HG02938 (cell line): Measurements from ENCODE around the gene SERPING1.

Experiments
- ATAC-seq: cut with Tn5 transposase; IDR thresholded peaks from one replicate; pipeline ENCODE4 v1.9.1; 2021; ENCODE audit warnings: mild to moderate bottlenecking, moderate library complexity; ENCODE audit not compliant: unreplicated experiment

Gene SERPING1

DNA sequence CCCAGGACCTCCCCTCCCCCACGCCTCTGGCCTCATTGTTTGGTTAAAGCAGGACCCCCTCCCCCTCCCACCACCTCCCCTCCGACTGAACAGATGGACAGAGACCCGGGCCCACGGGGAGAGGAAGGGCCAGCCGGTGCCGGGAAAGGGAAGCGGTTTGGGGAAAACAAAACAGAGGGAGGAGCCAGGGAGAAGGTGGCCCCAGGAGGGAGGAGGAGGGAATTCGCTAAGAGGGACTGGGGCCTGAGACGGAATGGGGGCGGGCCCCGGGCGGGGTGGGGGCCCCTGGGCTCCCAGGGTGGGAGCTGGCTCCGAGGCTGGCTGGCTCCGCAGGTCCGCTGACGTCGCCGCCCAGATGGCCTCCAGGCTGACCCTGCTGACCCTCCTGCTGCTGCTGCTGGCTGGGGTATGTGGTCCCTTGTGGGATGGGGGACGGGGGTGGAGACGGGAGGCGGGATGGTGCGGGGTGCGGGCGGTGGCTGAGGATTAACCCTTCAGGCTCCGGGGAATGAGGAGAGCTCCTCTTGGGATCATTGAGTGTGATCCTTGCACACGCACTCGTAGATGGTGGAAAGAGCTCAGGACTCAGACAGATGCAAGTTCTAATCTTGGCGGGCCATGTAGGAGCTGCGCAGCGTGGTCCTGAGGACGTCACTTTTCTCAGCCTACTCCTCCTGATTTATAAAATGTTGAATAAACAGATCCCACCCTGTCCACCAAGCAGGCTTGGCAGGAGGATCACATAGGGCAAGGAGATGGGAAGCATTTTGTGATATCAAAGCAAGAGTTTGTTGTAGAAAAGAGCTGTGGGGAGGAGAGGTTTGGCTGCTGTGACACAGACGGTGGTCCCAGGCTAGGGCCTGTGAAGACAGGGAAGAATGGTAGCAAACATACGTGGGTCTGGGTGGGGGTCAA, 688 bp downstream of the SERPING1 start:
- ATAC-seq: no peak

GRCh38 chr11:57598831-57599155, 1.3 kb downstream of the SERPING1 start:
- ATAC-seq: no peak

DNA sequence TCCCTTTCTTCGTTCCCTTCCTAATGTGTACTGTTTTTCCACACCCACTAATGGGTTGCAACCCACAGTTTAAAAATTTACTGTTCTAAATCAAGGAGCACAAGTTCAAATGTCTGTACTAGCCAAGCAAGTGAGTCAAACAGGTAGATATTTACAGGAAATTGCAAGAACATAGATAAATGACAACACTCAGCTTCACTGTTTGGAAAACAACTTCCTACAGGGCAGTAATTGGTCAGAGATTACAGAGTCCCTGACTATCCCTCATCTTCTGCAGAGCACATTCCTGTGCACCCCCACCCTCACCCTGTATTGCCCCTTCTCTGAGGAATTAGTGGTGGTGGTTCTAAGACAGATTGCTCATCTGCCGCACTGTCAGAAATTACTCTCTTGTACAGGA, 1.9 kb downstream of the SERPING1 start:
- ATAC-seq: no peak

- ATAC-seq: no peak
These were observed 3.8 kb downstream of the SERPING1 start for GRCh38 chr11:57601297-57601696.

- ATAC-seq: no peak
These were observed 7.0 kb downstream of the SERPING1 start for GRCh38 chr11:57604296-57605027.

DNA sequence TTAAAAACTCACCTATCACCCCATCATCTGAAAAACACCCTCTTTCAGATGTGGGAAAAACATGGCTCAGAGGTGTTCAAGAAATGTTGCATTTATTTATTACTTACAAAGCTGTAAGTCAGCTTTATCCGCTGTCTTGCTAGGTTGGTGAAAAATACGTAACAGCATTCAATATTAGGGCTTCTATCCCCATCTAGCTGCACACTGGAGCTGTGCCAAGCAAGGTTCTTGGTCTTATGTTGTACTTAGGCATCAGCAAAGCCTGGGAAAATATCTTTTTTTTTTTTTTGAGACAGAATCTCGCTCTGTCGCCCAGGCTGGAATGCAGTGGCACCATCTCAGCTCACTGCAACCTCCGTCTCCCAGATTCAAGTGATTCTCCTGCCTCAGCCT, 7.5 kb downstream of the SERPING1 start:
- ATAC-seq: no peak

- no peak for ATAC-seq
These were observed 12.7 kb downstream of the SERPING1 start for GRCh38 chr11:57610170-57610569.

GRCh38 chr11:57614234-57614772, 16.8 kb downstream of the SERPING1 start:
- ATAC-seq: no peak

DNA sequence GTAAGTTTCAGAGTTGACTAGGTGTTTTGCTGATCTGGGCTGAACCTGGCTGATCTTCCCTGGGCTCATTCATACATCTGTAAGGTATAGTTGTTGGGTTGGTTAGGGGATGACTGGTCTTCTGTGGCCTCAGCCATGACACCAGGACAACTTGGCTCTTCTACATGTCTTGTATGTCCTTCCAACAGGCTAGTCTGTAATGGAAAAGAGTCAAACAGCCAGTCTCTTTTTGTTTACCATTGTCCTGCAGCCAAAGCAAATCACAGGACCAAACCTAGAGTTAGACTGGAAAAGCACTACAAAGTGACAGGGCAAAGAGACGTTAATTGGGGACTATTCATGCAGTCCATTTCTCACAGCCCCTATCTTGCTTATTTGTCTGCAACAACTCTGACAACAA, 17.8 kb downstream of the SERPING1 start:
- no peak for ATAC-seq

- no peak for ATAC-seq
These were observed 19.1 kb downstream of the SERPING1 start for GRCh38 chr11:57616595-57616994.

- no peak for ATAC-seq
These were observed 21.0 kb downstream of the SERPING1 start for GRCh38 chr11:57618438-57618837.

GRCh38 chr11:57619331-57619730, 21.8 kb downstream of the SERPING1 start:
- ATAC-seq: no peak

DNA sequence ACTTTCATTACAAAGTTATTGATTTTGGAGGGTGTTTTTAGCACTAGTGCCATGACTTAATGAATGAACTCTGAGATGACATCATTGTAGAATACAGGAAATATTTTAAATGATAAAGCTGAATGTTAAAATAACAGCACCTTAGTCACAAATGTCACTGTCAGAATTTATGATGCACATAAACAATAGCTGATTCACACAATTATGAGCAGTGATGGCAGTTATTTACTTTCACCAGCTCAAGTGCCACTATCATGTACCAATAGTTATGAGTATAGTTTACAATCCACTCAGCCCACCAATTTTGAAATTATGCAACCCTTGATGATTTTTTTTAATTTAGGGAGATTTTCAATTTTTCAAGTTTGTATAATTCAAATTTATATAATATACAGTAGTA, 23.0 kb downstream of the SERPING1 start:
- ATAC-seq: no peak

- ATAC-seq: no peak
These were observed 24.8 kb downstream of the SERPING1 start for GRCh38 chr11:57622263-57622662.

DNA sequence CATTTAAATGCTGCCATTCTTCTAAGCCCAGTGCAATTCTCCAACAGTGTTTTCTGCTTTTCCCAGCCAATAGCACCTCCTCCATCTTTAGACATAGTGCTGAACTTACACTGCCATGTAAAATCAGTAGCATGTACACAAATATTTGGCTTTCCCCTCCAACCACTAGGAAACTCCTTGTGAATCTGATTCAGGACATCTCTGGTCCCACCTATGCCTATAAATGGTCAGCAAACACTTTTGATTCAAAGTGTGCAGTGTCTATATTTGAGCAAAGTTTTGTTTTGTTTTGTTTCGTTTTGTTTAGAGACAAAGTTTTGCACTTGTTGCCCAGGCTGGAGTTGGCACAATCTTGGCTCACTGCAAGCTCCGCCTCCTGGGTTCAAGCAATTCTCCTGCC, 27.4 kb downstream of the SERPING1 start:
- ATAC-seq: no peak

GRCh38 chr11:57626895-57627294, 29.4 kb downstream of the SERPING1 start:
- ATAC-seq: no peak

DNA sequence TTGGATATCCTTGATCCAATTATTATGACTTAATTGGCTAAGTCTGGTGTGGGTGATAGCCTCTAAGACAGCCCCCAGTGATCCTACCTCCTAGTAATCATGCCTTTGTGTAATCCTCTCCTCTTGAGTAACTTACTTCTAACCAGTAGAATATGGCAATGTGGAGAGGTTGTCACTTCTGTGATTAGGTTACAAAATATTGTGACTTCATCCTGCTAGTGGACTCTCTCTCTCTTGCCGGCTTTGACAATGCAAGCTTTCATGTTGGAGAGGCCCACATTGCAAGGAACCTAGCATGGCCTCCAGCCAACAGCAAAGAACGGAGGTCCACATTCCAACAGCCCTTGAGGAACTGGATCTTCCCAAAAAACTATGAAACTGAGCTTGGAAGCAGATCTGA, 32.7 kb downstream of the SERPING1 start:
- ATAC-seq: no peak

DNA sequence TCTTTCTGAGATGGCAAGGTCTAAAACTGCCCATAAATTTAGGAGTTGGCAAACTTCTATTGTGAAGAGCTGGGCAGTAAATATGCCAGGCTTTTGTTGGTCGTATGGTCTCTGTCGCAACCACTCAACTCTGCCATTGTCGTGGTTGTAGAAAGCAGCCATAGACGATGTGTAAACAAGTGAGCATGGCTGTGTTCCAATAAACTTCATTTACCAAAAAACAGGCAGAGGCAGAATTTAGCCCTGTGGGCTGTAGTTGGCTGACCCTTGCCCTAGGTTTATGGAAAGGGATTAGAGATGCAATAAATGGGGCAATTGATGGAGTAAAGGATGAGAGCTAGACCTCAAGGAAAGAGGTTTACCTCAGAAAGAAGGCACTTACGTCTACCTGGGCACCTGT, 34.6 kb downstream of the SERPING1 start:
- ATAC-seq: no peak

DNA sequence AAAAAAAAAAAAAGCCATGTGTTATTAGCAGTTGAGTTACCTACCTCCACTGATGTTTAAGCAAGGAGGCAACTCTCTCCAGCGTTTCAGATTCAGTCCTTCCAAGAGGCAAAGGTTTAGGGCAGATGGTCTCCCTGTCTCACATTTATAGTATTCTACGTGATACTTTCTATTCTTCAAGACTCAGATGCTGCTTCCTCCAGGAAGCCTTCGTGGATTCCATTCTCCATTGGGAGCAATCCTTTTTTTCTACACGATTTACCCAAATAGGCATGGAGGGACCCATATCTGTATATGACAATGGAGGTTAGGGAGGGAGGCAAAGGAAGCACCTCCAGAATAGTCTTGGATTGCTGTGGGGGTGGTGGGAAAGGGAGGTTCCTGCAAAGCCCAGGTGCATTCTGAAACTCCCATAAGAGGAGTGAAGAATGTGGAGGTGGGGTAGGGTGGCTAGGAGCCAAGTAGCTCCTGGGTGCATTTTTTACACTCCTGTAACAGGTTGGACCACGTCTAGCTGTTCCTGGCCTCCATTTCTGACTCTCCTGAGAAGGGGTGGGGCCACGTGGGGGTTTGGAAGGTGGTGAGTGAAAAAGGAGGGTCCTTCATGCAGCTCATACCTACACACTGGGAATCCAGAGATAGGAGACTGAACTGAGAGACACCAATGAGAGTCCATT, 36.0 kb downstream of the SERPING1 start:
- no peak for ATAC-seq

- ATAC-seq: no peak
These were observed 36.8 kb downstream of the SERPING1 start for GRCh38 chr11:57634311-57634710.

DNA sequence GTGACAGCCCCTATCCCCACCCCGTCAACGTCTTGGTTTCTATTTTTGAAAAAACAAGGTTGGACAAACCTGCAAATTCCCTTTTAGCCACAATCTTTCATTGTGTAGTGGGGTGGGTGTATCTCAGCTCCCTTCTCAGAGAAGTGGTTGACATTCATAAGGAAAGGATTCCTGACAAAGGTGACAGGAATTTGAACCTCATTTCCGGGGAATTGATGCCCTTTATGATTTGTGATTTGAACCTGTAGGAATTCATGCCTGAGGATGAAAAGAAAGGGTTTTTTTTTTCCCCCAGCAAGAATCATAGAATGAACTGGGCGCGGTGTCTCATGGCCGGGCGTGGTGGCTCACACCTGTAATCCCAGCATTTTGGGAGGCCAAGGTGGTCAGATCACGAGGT, 37.8 kb downstream of the SERPING1 start:
- no peak for ATAC-seq

DNA sequence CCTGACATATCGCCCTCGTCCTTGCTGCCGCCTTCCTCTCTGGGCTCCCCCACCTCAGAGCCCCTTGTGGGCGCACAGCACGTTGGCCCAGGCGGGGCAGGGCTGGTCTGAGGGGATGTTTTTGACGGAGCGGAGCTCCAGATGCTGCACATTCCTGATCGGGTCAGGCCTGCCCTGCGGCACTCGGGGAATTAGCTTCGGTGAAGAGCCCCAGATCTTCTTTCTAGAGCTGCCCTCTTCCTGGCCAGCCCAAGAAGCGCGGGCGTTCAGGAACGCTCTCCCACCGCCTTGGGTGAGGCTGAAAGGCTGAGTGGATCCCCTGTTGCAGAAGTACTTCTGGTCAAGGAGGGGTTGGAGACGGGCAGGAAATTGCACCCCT, 40.1 kb downstream of the SERPING1 start:
- ATAC-seq: no peak
